Natural killer cell (primary cell): Measurements from ENCODE around the gene AP1G2. TPM values are rescaled to one million over a fixed set of nuclear protein-coding genes. Genes with fewer than 3 reads are reported as not detected.
A peak's percentile ranks its signal among the peaks of the same experiment; 100 is the strongest.

Source experiments
- ATAC-seq, 3 donors: fragments of 150-1000 bp in 2 of 3; fragments of 200-7000 bp in 1 of 3; cut with Tn5 transposase; 1 replicate in 1 of 3; 2 replicates in 2 of 3; pipeline ENCODE4 v1.10.0; 2021; ENCODE audit warnings: mild to moderate bottlenecking in 2 of 3, moderate library complexity in 2 of 3
- DNase-seq, 2 donors: peaks; one replicate each; pipeline versions ENCODE4 v3.0.0 to v3.0.0-alpha.2; 2013 to 2021; ENCODE audit warnings: mixed read lengths in 1 of 2
- H3K27ac ChIP-seq: one replicate; pipeline ENCODE4 v1.5.1; 2013; ENCODE audit warnings: mild to moderate bottlenecking, low read length
- H3K27me3 ChIP-seq: one replicate; pipeline ENCODE4 v1.6.1; 2013; ENCODE audit warnings: low read length; ENCODE audit not compliant: control insufficient read depth, insufficient read depth
- H3K36me3 ChIP-seq: one replicate; pipeline ENCODE4 v1.6.1; 2013; ENCODE audit warnings: low read length; ENCODE audit not compliant: control insufficient read depth, insufficient read depth
- H3K4me1 ChIP-seq: one replicate; pipeline ENCODE4 v1.6.1; 2013; ENCODE audit warnings: low read length; ENCODE audit not compliant: control insufficient read depth, insufficient read depth
- H3K4me3 ChIP-seq: one replicate; pipeline ENCODE4 v1.5.1; 2013; ENCODE audit warnings: low read length
- H3K9me3 ChIP-seq: one replicate; pipeline ENCODE4 v1.6.1; 2013; ENCODE audit warnings: low read length; ENCODE audit not compliant: control insufficient read depth, insufficient read depth
- H3K27ac Mint-ChIP-seq, 2 donors: one replicate each; pipeline ENCODE4 v1.8.0; 2022; ENCODE audit warnings: mild to moderate bottlenecking in 2 of 2, mixed read lengths in 2 of 2, moderate library complexity in 1 of 2
- H3K27me3 Mint-ChIP-seq, 2 donors: one replicate each; pipeline ENCODE4 v1.8.0; 2022; ENCODE audit warnings: low read depth in 2 of 2, mixed read lengths in 2 of 2
- H3K36me3 Mint-ChIP-seq: one replicate; pipeline ENCODE4 v1.8.0; 2022; ENCODE audit warnings: mixed read lengths
- H3K4me1 Mint-ChIP-seq, 2 donors: one replicate each; pipeline ENCODE4 v1.8.0; 2022; ENCODE audit warnings: mixed read lengths in 2 of 2
- H3K4me3 Mint-ChIP-seq: one replicate; pipeline ENCODE4 v1.8.0; 2022; ENCODE audit warnings: mild to moderate bottlenecking, moderate library complexity, mixed read lengths
- H3K9me3 Mint-ChIP-seq, 2 donors: one replicate each; pipeline ENCODE4 v1.8.0; 2022; ENCODE audit warnings: mixed read lengths in 2 of 2
- WGBS: methylation state at CpG from one replicate; pipeline ENCODE4 v1.1.7; 2013; ENCODE audit warnings: missing lambda C conversion rate; ENCODE audit not compliant: insufficient coverage; 5-methylcytosine and 5-hydroxymethylcytosine counted together
- intact Hi-C: fragments of 100-400 bp; cut with micrococcal nuclease; formaldehyde crosslinking; loops from one replicate; pipeline ENCODE4 v1.14.2; 2022
- total RNA-seq, 4 donors: library from RNA; stranded (reverse); fragments of 120-200 nt in 1 of 4; gene quantifications; one replicate each; pipeline versions ENCODE4 v1.2.3 to v1.2.4, GENCODE V29; 2013 to 2022
- TF ChIP-seq, protein P1 (sequence below): fragments of 200-600 bp; IDR thresholded peaks from one replicate; pipeline ENCODE4 v1.8.0; 2022; ENCODE audit warnings: antibody characterized with exemption

AP1G2 gene
- total RNA-seq, 3 donors from 2014 or later (not counting 1 experiment from before 2014, with no cell fraction given): 219 to 296 (median 259) TPM

GRCh38 chr14:23535943-23536342 lies 31.6 kb downstream of the AP1G2 start:
- no peak overlapping the region for H3K27ac Mint-ChIP-seq
- TF ChIP-seq, protein P1, sequence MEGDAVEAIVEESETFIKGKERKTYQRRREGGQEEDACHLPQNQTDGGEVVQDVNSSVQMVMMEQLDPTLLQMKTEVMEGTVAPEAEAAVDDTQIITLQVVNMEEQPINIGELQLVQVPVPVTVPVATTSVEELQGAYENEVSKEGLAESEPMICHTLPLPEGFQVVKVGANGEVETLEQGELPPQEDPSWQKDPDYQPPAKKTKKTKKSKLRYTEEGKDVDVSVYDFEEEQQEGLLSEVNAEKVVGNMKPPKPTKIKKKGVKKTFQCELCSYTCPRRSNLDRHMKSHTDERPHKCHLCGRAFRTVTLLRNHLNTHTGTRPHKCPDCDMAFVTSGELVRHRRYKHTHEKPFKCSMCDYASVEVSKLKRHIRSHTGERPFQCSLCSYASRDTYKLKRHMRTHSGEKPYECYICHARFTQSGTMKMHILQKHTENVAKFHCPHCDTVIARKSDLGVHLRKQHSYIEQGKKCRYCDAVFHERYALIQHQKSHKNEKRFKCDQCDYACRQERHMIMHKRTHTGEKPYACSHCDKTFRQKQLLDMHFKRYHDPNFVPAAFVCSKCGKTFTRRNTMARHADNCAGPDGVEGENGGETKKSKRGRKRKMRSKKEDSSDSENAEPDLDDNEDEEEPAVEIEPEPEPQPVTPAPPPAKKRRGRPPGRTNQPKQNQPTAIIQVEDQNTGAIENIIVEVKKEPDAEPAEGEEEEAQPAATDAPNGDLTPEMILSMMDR: no peak
- no peaks in the 10 kb centered on the region for H3K27me3 Mint-ChIP-seq

GRCh38 chr14:23533652-23534435 lies 33.7 kb downstream of the AP1G2 start:
- Mint-ChIP-seq H3K27ac (no peak overlapping the region), H3K36me3 (no peaks in the 10 kb centered on the region), H3K4me3 (no peak overlapping the region), H3K4me1 (no peaks in the 10 kb centered on the region), H3K27me3 (no peaks in the 10 kb centered on the region), H3K9me3 (no peaks in the 10 kb centered on the region)
- H3K4me1 ChIP-seq: no peaks in the 10 kb centered on the region
- no peak for ATAC-seq
- no peaks in the 10 kb centered on the region for H3K36me3 ChIP-seq
- intact Hi-C loops: no loop called here
- H3K27me3 ChIP-seq: no peaks in the 10 kb centered on the region
- no peaks in the 10 kb centered on the region for H3K9me3 ChIP-seq
- no peak overlapping the region for H3K4me3 ChIP-seq
- 89% methylated on average over 16 of the region's 16 CpGs for WGBS
- no peak for DNase-seq
- no peak overlapping the region for H3K27ac ChIP-seq
- TF ChIP-seq, protein P1: no peak

More at GRCh38 chr14:23535943-23536342, 31.6 kb downstream of the AP1G2 start:
- 94% methylated on average over 4 of the region's 4 CpGs for WGBS
- Mint-ChIP-seq H3K36me3 (no peaks in the 10 kb centered on the region), H3K4me3 (no peak overlapping the region), H3K4me1 (no peaks in the 10 kb centered on the region), H3K9me3 (no peaks in the 10 kb centered on the region)
- no peak for ATAC-seq
- Histone ChIP-seq H3K36me3 (no peaks in the 10 kb centered on the region), H3K4me1 (no peaks in the 10 kb centered on the region), H3K27ac (no peak overlapping the region), H3K27me3 (no peaks in the 10 kb centered on the region), H3K9me3 (no peaks in the 10 kb centered on the region), H3K4me3 (no peak overlapping the region)
- intact Hi-C loops: no loop called here
- DNase-seq: no peak

DNA sequence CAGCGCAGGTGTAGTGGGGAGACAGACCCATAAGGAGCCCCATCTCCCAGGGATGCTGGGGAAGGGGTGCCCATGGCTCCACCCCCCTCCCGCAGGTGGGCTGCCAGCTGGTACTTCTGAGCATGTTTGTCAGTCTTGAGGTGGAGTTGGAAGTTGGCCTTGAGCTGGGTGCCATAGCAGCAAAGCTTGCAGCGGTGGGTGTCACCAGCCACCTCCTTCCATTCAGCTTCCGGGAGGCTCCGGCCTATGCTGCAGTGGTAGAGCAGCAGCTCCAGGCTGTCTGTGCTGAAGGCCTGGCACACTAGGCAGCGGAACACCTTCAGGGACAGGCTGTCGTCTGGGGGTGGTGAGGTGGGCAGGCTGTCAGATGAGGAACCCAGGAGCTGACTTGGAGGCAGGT lies 34.9 kb downstream of the AP1G2 start:
- no peaks in the 10 kb centered on the region for H3K9me3 ChIP-seq
- ATAC-seq (no peak), DNase-seq (no peak)
- TF ChIP-seq, protein P1: no peak
- Mint-ChIP-seq H3K4me1 (no peaks in the 10 kb centered on the region), H3K27ac (no peak overlapping the region), H3K4me3 (no peak overlapping the region), H3K9me3 (no peaks in the 10 kb centered on the region), H3K27me3 (peaks cover 0 to 2% of the 10 kb centered on the region in 2 donors), H3K36me3 (no peaks in the 10 kb centered on the region)
- 95% methylated on average over 7 of the region's 7 CpGs for whole genome bisulfite sequencing
- H3K27me3 ChIP-seq: no peaks in the 10 kb centered on the region
- H3K4me3 ChIP-seq: no peak overlapping the region
- no peaks in the 10 kb centered on the region for H3K4me1 ChIP-seq
- H3K27ac ChIP-seq: no peak overlapping the region
- H3K36me3 ChIP-seq: no peaks in the 10 kb centered on the region
- intact Hi-C loops: no loop called here

DNA sequence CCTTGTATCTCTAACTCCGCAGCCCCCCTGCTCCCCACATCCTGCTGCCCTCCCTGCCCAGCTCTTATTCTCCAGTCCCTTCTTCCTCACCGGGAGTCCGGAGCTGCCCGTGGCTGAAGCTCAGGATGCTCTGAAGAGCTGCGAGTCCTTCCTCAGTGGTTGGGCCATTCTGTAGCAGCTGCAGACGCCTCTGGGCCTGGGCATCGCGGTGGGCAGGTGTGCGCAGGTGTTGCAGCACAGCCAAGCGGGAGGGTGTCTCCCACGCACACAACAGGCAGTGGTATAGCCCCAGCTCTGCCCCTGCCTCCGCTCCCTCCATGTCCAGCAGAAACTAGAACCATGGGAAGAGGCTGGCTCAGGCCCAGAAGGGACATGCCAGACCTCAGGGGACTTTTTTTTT lies 36.2 kb downstream of the AP1G2 start:
- ATAC-seq: no peak
- no peaks in the 10 kb centered on the region for H3K27me3 ChIP-seq
- H3K27me3 Mint-ChIP-seq: peaks cover 0 to 2% of the 10 kb centered on the region in 2 donors

More for the DNA sequence above, 36.2 kb downstream of the AP1G2 start:
- no peaks in the 10 kb centered on the region for H3K36me3 Mint-ChIP-seq
- H3K4me1 Mint-ChIP-seq: no peaks in the 10 kb centered on the region
- intact Hi-C loops: no loop called here
- no peaks in the 10 kb centered on the region for H3K4me1 ChIP-seq
- H3K9me3 Mint-ChIP-seq: no peaks in the 10 kb centered on the region
- DNase-seq: no peak
- TF ChIP-seq, protein P1: no peak
- H3K4me3 Mint-ChIP-seq: no peak overlapping the region
- no peak overlapping the region for H3K27ac ChIP-seq
- H3K27ac Mint-ChIP-seq: peak overlapping the region in 1 of 2 donors; percentile 44
- 91% methylated on average over 12 of the region's 12 CpGs for WGBS
- H3K4me3 ChIP-seq: no peak overlapping the region
- H3K36me3 ChIP-seq: no peaks in the 10 kb centered on the region
- no peaks in the 10 kb centered on the region for H3K9me3 ChIP-seq
